ENCODE measurements around the gene EHD4.

The EHD4 gene

DNA sequence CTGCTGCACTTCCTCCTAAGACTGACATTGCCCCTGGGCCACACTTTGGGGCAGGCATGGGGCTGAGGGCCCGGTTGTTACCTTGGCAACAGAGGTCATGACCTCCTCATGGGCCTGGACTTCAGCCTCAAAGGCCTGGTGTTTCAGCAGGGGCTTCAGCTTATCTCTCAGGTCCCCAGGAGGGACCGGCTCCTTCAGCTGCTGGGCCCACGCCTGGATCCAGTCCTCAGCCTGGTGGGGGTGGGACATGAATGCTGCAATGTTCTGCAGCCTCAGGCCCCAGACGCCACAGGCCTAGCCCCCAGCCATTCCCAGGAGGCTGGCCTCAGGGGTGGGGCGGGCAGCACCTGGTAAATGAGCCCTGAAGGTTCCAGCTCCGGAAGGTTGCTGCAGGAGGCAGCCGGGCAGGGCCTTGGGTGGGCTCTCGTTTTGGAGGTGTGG, 106.1 kb downstream of the EHD4 start:
- no peak for DNase-seq (ENCODE audit: extremely low read depth in 1 of 2, low read depth in 1 of 2)

DNA sequence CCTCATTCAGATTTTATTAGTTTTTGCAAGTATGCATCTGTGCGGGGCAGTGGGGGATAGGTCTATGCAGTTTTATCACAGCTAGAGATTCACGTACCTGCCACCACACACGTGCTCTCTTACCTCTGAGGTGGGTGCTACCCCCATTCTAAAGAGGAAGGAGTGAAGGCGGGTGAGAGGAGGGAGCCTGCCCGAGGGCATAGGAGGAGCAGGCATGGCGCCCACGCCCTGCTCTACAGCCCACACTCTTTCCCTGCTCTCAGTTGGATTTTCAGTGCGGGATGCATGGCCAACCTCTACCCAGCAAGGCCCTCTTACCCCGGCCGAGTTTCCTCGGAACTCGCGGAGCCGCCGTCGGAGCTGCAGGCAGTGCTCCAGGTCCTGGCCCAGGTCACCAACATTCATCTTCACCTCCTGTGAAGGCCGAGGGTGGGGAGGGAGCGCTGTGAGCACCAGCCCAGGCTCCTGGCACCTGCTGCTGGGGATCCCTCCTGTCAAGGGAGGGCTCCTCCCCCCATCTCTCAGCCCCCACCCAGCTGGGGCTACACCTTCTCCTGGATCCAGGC, 106.8 kb downstream of the EHD4 start:
- no peak for DNase-seq (ENCODE audit: extremely low read depth in 1 of 2, low read depth in 1 of 2)

DNA sequence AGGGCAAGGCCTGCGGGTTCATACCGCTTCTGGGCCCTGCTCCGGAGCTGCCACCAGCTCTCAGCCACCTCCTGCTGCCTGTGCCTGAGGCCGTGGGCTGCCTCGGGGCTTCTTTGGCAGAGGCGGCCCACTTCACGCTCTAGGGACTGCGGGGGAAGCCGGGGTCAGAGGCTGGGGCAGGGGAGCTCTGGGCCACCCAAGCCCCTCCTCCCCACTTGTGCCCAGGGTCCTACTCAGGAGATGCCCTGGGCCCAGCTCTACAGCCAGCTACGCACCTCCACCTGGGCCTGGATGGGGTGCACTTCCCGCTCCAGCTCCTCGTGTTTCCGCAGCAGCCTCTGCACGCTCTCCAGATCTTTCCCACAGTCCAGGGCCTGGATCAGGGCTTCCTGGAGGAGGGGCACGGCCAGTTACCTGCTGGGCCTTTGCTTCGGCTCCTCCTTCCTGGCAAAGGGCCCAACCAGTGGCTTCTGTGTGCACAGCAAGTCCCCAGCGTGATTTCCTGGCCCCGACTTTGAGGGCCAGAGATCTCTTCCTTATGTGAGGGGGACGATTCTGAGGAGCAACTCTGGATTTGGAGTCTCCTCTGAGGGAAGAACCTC, 109.7 kb downstream of the EHD4 start:
- DNase-seq (ENCODE audit: extremely low read depth in 1 of 2, low read depth in 1 of 2): no peak

DNA sequence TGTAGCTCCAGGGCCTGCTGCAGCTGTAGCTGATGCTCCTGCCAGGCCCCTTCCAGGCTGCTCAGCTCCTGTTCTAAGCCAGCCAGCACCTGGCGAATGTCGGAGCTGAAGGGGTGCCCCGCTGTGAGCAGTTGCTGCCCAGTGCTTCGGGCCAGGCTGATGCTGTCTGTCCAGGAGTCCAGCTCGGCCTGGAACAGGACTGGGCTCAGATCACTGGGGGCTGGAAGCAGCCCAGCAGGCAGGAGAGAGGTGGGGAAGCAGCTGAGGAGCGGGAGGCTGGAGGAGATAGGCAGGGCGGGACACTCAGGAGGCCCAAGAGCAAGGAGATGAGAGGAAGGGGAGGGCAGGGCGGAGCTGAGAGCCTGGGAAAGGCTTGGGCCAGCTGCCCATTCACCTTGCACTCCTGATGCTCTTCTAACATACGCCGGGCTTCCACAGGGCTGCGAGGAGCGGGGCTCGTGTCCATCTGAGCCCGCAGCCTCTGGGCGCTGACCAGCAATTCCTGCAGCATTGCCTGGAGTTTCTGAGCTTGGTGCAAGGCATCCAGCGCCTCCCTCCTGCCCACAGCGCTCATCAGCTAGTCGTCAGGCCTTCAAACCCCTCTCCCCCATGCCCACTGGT, 110.5 kb downstream of the EHD4 start:
- DNase-seq (ENCODE audit: extremely low read depth in 1 of 2, low read depth in 1 of 2): no peak

DNA sequence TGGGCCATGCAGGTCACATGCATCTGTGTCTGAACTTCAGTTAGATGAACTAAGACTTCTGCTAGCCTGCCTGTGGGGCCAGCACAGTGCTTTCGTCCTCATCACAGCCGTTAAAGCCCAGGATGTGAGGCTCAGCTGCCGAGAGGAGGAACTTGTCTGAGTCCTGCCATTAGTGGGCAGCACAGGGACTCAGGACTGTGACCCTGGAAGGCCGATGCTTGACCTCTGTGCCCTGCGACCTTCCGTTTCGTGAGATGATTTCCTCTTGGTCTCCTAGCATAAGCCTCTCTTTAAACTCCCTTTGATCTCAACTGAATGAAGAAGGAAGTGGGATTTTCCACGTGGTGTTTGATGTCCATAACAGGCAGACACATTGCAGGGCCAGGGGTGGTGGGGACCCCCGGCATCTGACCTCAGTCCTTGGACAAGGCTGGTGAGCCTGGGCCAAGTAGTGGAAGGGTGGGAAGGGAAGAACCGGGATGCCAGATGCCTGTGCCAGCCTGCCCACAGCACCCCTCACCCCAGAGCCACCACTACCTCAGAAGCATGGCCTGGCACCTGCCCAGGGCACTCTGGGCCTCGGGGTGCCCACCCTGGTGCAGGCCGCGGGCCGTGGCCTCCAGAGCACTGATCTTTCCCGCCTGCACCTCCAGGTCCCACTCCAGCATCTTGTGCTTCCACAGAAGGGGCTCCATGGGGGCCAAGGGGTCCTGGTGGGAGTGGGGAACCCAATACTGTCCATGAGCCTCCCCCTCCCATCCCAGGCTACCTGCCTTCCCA, 112.1 kb downstream of the EHD4 start:
- no peak for DNase-seq (ENCODE audit: extremely low read depth in 1 of 2, low read depth in 1 of 2)

DNA sequence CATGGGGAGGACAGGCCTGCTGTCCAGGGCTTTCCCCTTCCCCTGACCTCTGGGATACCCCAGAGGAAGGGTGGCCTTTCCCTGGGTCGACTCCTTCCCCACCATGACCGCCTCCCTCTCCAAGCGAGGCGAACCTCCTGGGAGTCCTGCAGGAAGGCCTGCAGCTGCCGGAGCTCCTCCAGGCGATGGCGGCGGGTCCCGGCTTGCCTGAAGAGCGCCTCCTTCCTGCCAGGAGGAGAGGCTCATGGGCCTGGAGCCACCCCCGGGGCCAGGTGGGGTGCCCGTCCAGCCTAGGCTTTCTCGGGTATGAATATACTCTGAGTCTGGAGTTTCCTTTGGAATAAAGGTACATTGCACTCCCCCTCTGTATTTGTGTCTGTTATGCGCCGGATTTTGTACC, 113.6 kb downstream of the EHD4 start:
- no peak for DNase-seq (ENCODE audit: extremely low read depth in 1 of 2, low read depth in 1 of 2)

DNA sequence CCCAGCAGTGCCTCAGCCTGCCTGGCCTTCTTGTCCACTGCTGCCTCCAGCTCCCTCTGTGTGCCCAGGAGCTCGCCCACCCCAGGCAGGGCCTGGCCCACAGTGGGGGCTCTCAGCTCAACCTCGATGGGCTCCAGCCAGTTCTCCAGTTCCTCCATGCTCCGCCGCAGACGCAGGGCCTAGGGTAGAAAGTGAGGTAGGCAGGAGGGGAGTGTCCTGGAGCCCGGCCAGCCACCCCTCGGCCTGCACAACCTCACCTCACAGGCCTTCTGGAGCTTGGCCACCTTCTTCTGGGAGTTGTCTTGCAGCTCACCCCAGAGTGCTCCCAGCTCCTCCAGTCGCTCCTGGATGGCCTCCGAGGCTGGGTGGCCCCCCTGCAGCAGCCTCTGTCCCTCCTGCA, 115.0 kb downstream of the EHD4 start:
- DNase-seq (ENCODE audit: extremely low read depth in 1 of 2, low read depth in 1 of 2): no peak

DNA sequence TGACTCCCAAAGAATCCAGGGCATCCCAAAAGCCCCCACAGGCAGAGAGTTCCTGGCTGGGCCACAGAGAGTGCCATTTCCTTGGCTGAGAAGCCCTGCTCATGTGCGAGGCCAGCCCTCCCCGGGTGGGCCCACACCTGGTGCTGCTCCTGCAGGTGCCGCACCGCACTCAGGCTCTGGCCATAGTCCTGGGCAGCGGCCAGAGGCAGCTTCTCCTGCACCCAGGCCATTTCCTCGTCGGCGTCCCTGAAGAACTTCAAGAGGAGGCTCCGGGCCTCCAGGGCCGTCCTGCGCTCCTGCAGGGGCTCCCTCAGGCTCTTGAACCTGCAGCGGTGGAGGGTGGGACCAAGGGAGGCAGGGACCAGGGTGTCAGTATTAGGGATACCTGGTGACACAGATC, 115.6 kb downstream of the EHD4 start:
- no peak for DNase-seq (ENCODE audit: extremely low read depth in 1 of 2, low read depth in 1 of 2)

DNA sequence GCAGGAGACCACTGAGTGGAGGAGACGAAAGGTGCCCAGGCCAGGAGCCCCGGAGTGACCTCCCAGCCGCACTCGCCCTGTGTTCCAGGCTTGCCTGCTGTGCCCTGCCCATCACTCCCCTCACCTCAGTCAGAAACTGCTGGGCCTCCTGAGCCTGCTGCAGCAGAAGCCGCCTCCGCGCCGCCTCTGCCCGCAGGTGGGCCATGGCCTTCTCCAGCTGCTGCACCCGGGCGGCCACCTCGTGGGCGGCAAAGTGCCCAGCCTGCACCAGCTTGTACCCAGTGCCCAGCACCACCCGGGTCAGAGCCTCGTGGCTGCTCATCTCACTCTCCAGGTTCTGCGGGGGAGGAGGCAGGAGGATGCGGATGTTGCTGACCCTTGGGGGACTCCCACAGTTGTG, 116.1 kb downstream of the EHD4 start:
- no peak for DNase-seq (ENCODE audit: extremely low read depth in 1 of 2, low read depth in 1 of 2)

DNA sequence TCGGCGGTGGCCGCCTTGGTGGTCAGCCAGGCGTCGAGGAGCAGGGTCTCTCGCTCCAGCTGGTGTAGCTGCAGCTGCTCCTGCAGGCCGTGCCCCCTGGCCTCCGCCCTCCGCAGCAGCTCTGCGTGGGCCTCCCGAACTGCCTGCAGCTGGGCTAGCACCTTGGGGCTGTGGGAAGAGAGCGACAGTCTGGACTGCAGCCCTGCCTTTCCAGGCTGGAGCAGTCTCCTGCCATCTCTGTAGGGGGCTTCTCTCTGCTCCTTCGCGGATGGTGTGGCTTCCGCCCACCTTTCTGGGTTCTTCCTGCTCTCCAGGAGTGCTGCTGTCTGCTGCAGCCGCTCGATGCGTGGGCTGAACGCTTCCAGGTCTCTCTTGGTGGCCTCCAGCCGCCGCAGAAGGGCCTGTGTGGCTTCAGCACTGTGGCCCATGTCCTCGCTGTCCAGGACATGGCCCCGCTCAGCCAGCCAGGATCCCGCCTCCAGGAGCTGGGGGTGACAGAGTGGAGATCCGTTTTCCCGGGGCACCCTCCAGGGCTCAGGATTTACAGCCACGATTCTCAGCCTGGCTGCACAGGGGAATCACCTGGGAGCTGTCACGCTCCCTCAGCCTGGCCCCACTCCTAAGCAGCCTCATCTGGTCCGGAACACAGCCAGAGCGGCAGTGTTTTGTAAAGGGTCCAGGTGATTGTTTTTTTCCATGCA, 116.9 kb downstream of the EHD4 start:
- no peak for DNase-seq (ENCODE audit: extremely low read depth in 1 of 2, low read depth in 1 of 2)

DNA sequence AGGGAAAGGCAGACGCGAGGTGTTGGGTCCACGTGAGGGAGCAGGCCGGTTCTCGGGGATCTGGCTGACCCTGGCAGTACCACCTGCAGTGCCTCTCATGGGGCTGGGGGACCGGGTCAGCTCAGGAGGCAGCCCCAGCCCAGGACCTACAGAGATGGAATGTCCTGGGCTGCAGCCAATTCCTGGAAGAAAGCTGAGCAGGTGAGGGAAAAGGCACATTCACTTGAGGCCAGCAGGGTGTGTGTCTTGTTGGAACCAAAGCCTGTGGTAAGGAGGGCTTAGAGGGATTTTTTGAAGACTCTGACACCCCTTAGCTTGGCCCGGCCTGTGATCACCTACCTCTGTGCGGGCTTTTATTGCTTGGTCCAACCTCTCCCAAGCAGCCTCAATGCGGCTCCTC, 117.9 kb downstream of the EHD4 start:
- no peak for DNase-seq (ENCODE audit: extremely low read depth in 1 of 2, low read depth in 1 of 2)

DNA sequence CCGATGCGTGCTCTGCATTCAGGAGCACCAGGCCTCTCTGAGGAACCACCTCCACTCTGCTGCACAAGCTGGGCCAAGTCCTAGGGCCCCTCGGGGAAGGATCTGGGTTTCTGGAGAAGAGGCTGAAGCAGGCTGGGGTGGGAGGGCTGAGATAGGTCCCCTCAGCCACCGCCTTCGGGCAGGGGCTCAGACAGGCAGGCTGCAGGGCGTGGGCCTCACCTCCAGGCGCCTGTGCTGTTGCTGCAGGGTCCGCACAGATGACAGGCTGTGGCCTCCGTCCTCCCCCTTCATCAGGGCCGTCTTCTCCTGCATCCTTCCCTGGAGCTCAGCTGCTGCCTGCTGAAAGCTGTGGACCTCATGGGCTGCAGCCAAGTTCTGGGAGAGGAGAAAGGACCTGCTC, 118.5 kb downstream of the EHD4 start:
- no peak for DNase-seq (ENCODE audit: extremely low read depth in 1 of 2, low read depth in 1 of 2)

DNA sequence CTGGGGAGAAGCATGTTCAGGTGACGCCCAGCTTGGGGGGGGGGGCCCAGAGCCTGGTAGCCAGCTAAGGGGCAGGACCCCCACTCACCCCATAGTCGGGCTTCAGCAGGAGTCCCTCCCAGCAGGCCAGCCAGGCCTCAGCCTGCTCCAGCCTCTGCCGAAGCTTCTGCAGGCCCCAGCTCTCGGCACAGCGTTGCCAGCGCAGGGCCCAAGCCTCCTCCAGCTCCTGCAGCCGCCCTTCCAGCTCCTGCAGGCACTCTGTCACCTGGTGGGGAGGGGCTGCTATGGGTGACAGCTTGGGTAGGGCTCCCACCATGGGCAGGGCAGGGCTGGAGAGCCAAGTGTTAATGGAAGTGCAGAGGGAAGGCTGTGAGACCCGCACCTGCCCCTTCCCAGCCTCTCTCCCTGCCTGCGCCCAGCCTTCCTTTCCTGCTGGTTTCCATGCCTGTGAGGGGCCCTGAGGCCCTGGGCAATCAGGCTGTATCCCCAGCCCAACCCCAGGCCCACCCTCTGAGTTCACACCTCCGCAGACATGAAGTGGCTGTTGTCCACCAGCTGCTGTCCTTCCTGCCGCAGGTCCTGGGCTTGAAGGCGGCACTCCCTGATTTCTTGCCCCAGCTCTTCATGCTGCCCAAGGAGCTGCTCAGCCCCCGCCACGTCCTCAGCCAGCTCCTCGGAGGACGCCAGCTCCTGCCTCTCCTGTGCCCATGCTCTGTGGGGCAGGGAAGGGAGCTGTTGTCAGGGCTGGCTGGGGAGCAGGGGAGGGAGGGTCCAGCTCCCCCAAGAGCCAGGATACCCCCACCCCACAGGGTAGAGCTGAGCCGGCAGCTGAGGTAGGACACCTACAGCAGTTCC, 119.4 kb downstream of the EHD4 start:
- DNase-seq (ENCODE audit: extremely low read depth in 1 of 2, low read depth in 1 of 2): no peak

DNA sequence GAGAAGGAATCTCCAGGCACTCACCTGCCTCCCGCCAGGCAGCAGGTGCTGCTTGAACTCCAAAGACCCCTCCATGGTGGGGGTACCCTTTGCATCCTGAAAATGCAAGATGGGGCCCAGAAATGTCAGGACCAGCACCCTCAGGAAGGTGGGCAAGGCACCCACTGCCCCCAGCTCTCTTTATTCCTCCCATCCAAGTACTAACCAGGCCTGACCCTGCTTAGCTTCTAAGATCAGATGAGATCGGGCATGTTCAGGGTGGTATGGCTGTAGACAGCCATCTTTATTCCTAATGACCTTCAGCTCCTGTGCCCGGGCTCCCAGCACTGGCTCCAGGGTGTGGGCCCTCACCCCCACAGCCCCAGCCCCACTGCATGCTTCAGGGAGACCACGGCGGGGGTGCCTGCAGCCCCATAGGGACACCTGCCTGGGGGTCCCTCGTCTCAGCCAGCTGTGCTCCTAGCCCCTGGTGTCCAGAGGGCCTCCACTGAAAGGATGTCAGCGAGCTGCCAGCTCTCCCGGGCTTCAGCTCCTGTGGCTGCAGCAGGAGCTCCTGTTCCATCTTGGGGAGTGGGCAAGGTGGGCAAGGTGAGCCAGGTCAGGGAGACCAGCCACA, 120.5 kb downstream of the EHD4 start:
- no peak for DNase-seq (ENCODE audit: extremely low read depth in 1 of 2, low read depth in 1 of 2)

DNA sequence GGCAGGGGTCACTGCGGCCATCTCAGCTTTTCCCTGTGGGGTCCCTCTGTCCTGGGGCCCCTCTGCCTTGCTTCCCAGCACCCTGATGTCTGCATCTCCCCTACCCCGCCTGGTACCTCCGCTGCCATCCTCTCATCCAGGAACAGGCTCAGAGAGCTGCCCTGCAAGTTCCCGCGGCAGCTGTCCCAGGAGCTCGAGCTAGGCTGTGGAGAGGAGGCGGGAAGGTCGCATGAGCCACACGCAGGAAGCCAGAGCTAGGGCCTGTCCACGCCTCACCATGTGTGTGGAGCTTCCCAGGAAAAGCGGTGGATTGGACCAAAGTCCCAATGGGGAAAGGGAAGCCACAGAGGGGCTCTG, 121.2 kb downstream of the EHD4 start:
- no peak for DNase-seq (ENCODE audit: extremely low read depth in 1 of 2, low read depth in 1 of 2)

DNA sequence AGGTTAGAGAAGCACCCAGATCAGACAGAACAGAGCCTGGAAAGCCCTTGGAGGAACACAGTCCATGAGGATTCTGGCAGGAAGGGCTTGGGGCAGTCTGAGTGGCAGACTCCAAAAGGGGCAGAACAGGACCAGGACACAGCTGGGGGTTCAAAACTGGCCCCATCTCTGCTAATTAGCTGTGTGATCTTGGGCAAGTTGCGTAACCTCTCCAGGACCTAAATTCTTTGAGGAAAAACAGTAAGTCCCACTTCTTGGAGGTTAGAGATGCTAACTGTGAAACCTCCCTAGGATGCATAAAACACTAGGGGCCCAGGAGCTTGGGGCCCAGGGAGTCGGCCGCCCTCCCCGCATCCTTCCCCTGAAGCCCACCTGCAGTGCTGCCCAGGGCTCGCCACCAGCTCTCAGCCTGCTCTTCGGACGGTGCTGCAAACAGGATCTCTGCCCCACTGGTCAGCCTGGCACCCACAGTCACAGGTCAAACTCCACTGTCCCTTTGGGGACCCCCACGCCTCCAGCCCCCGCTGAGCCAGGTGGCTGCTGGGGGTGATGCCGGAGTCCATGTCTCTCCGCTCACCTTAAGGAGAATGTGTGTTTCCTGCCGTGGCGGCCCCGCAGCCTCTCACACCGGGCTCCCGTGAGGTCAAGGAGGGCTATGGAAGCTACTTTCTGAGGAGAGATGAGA, 121.7 kb downstream of the EHD4 start:
- DNase-seq (ENCODE audit: extremely low read depth in 1 of 2, low read depth in 1 of 2): no peak

DNA sequence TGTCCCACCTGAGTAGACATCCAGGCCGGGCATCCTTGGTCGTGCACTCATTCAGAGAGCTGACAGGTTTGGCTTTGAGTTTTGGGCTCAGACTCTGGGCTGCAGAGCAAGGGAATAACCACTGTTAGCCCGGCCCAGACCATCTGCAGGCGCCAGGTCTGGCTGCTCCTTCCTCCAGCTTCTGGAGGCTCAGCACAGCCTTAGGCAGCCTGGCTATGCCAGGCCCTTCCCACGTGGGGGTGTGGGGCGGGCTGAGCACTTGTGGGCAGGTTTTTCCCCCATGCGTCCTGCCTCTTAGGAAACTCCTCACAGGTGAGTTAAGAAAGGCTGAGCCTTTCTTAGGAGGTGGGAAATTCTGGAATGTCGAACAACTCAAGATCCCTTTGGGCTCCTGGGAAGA, 122.5 kb downstream of the EHD4 start:
- no peak for DNase-seq (ENCODE audit: extremely low read depth in 1 of 2, low read depth in 1 of 2)

DNA sequence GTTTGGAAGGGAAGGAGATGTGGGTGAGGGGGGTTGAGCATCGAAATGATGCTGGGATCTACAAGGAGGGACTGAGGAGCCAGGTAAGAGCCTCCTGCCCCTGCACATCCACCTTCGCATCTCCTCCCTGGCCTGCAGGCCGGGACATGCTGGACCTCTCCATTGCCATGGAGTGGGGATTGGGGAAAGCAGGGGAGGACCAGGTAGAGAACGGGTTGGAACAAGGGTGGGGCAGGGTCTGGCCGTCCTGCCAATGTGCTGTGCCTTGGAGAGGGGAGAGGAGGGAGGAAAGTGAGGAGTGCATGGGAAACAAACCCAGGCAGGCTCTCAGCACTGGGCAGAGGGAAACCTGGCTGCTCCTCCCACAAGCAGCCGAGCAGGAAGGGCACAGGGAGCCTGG, 123.2 kb downstream of the EHD4 start:
- DNase-seq (ENCODE audit: extremely low read depth in 1 of 2, low read depth in 1 of 2): no peak

DNA sequence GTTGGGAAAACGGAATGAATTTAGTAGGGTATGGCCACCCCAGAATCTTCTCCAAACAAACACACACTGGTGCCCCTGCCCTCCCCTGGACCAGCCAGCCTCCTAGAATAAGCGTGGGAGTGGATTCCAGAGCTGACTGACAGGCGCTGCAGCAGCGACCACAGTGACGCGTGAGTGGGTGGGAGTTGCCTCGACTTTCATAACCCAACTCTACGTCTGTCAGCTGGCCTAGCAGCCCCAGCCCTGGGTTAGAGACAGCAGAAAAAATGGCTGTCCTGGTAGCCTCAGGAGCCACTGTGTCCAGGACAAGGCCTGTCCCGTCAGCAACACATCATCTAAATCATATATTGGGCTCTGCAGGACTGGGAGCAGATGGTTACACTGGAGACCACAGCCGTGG, 123.7 kb downstream of the EHD4 start:
- peak in 1 of 2 donors; percentile 64 for DNase-seq (ENCODE audit: extremely low read depth in 1 of 2, low read depth in 1 of 2)

DNA sequence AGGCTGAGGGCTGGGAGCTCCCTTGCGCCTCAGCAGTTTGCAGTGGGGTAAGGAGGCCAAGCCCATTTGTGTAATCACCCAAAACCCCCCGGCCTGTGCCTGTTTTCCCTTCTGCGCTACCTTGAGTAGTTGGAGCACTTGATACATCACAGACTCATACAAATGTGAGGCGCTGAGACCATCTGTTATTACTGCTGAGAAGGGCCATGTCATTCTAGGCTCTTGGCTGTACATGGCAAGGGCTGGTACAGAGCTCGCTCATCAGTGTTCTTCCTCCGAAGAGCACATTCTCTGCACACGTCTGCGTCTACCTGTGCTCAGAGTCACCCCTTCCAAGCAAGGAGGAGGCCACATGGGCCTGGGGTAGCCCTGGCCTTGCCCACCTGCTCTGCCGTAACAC, 124.4 kb downstream of the EHD4 start:
- DNase-seq (ENCODE audit: extremely low read depth in 1 of 2, low read depth in 1 of 2): no peak

All from stimulated activated CD8-positive, alpha-beta memory T cell treated with anti-CD3 and anti-CD28 coated beads, Interleukin-7, amount 100 ng/mL, for 48 hours (primary cell).